Activated CD4-positive, CD25-positive, alpha-beta regulatory T cell treated with anti-CD3 and anti-CD28 coated beads, Interleukin-2, amount 50 U/mL, for 24 hours (primary cell): ENCODE results near the gene OTUD7B.
"Not testable (repeated sequence)": the region's sequence is repeated elsewhere in the genome, so short reads cannot be mapped to it uniquely, and the experiment has no call there.

ENCODE experiments used
- ATAC-seq, 2 donors: fragments of 150-1000 bp; cut with Tn5 transposase; one replicate each; pipeline ENCODE4 v1.10.0; 2021; ENCODE audit warnings: mild to moderate bottlenecking in 1 of 2, moderate library complexity in 1 of 2

The OTUD7B gene

GRCh38 chr1:150002217-150002616 lies 8.3 kb downstream of the OTUD7B start:
- no peak for ATAC-seq

- ATAC-seq = no peak
Measured at GRCh38 chr1:150001415-150001814, 9.1 kb downstream of the OTUD7B start.

GRCh38 chr1:149997585-149998262 lies 12.8 kb downstream of the OTUD7B start:
- ATAC-seq = peak; percentile 53 to 57

GRCh38 chr1:149995927-149996326 lies 14.6 kb downstream of the OTUD7B start:
- peak; percentile 74 to 84 for ATAC-seq

- no peak for ATAC-seq
Measured at GRCh38 chr1:149993764-149994163, 16.8 kb downstream of the OTUD7B start.

- no peak for ATAC-seq
Measured at GRCh38 chr1:149993181-149993580, 17.3 kb downstream of the OTUD7B start.

GRCh38 chr1:149987297-149987595 lies 23.3 kb downstream of the OTUD7B start:
- ATAC-seq = no peak

- no peak for ATAC-seq
Measured at GRCh38 chr1:149986486-149987296, 23.8 kb downstream of the OTUD7B start.

GRCh38 chr1:149979972-149980540 lies 30.5 kb downstream of the OTUD7B start:
- peak in 1 of 2 donors; percentile 51 for ATAC-seq

GRCh38 chr1:149979245-149979971 lies 31.1 kb downstream of the OTUD7B start:
- ATAC-seq = peak; percentile 70 to 85

- ATAC-seq = no peak
Measured at GRCh38 chr1:149978547-149979023, 31.9 kb downstream of the OTUD7B start.

GRCh38 chr1:149977345-149977744 lies 33.2 kb downstream of the OTUD7B start:
- ATAC-seq = no peak

- no peak for ATAC-seq
Measured at GRCh38 chr1:149972547-149972946, 38.0 kb downstream of the OTUD7B start.

GRCh38 chr1:149967646-149968045 lies 42.9 kb downstream of the OTUD7B start:
- ATAC-seq = no peak

- no peak for ATAC-seq
Measured at GRCh38 chr1:149967041-149967440, 43.5 kb downstream of the OTUD7B start.

- no peak for ATAC-seq
Measured at GRCh38 chr1:149966405-149966804, 44.1 kb downstream of the OTUD7B start.

GRCh38 chr1:149965440-149965839 lies 45.1 kb downstream of the OTUD7B start:
- no peak for ATAC-seq

GRCh38 chr1:149963358-149963757 lies 47.2 kb downstream of the OTUD7B start:
- no peak for ATAC-seq

GRCh38 chr1:149962736-149963135 lies 47.8 kb downstream of the OTUD7B start:
- ATAC-seq = no peak

GRCh38 chr1:149962039-149962647 lies 48.4 kb downstream of the OTUD7B start:
- peak; percentile 60 to 65 for ATAC-seq

- not testable (repeated sequence) for ATAC-seq
Measured at GRCh38 chr1:149957548-149957947, 53.0 kb downstream of the OTUD7B start.

GRCh38 chr1:149949911-149950310 lies 60.6 kb downstream of the OTUD7B start:
- no peak for ATAC-seq

- ATAC-seq = no peak
Measured at GRCh38 chr1:149945206-149945605, 65.3 kb downstream of the OTUD7B start.
